GM13976 (cell line): ENCODE results near the gene MRPL51.

Experiments used
- DNase-seq: peaks from one replicate; pipeline ENCODE4 v3.0.0; 2012; ENCODE audit warnings: low spot score
- in situ Hi-C: fragments of 300-500 bp; cut with MboI; formaldehyde crosslinking; loops from one replicate; pipeline ENCODE4 v1.12.0; 2022; ENCODE audit warnings: low sequenced_read_pairs, mixed read lengths, inconsistent platforms; ENCODE audit not compliant: unreplicated experiment
- TF ChIP-seq, protein P1 (sequence below): IDR thresholded peaks from 2 replicates; pipeline ENCODE4 v1.5.1; 2012; ENCODE audit warnings: borderline replicate concordance, mild to moderate bottlenecking; ENCODE audit not compliant: insufficient read depth; ENCODE audit errors: extremely low read depth, missing control alignments, control extremely low read depth

MRPL51 gene

DNA sequence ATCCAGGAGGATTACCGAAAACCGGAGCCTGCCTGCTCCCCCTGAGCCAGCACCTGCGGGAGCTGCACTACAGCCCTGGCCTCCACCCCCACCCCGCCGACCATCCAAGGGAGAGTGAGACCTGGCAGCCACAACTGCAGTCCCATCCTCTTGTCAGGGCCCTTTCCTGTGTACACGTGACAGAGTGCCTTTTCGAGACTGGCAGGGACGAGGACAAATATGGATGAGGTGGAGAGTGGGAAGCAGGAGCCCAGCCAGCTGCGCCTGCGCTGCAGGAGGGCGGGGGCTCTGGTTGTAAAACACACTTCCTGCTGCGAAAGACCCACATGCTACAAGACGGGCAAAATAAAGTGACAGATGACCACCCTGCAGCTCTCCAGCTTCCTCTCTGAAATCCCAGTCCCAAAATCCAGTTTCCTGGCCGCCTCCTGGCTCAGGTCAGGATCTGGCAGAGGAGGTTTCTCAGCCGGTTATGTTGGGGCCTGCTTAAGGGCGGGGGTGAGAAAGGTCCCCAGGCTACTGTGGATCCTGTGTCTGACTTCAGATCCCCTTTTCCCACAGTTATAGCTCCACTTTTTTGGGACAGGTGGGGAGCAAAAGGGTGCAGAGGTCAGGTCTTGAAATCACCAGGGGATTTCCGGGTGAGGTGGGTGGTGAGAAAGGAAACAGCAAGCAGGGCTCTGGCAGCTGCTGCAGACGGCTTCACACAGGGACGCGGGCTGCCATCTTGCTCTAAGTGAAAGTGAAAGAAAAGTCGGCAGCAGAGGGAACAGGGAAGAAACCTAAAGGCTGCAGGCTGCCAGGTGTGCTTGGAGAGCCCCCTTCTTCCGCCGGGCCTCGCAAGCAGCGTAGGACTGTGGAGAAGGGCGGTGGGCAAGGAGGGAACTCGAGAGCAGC is 41.5 kb downstream of the MRPL51 start, which contains the start of gene TAPBPL:
TSS of gene TAPBPL (plus strand) at position 695 of the 897 bp plus-strand sequence. CDS start 207 bp downstream, outside the sequence.
- in situ Hi-C loops = no loop called here
- peak; percentile 86 for DNase-seq
- TF ChIP-seq, protein P1, sequence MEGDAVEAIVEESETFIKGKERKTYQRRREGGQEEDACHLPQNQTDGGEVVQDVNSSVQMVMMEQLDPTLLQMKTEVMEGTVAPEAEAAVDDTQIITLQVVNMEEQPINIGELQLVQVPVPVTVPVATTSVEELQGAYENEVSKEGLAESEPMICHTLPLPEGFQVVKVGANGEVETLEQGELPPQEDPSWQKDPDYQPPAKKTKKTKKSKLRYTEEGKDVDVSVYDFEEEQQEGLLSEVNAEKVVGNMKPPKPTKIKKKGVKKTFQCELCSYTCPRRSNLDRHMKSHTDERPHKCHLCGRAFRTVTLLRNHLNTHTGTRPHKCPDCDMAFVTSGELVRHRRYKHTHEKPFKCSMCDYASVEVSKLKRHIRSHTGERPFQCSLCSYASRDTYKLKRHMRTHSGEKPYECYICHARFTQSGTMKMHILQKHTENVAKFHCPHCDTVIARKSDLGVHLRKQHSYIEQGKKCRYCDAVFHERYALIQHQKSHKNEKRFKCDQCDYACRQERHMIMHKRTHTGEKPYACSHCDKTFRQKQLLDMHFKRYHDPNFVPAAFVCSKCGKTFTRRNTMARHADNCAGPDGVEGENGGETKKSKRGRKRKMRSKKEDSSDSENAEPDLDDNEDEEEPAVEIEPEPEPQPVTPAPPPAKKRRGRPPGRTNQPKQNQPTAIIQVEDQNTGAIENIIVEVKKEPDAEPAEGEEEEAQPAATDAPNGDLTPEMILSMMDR = no peak

DNA sequence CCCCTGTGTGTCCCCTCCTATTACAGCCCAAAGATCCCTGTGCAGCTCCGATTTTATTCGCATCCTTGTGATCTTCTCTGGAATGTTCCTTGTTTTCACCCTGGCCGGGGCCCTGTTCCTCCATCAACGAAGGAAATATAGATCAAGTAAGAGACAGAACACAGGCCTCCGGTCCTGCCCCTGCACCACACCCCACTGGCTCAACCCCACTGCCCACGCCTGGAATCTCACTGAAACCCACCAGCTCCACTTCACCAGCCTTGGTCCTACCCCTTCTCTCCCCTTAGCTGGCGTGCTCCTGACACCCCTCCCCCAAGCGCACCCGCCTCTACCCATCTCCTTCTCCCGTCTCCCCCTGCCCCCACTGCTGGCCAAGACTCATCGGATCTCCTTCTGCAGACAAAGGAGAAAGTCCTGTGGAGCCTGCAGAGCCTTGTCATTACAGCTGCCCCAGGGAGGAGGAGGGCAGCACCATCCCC is 42.2 kb downstream of the MRPL51 start:
- DNase-seq = no peak
- TF ChIP-seq, protein P1 = no peak
- in situ Hi-C loops = no loop called here

DNA sequence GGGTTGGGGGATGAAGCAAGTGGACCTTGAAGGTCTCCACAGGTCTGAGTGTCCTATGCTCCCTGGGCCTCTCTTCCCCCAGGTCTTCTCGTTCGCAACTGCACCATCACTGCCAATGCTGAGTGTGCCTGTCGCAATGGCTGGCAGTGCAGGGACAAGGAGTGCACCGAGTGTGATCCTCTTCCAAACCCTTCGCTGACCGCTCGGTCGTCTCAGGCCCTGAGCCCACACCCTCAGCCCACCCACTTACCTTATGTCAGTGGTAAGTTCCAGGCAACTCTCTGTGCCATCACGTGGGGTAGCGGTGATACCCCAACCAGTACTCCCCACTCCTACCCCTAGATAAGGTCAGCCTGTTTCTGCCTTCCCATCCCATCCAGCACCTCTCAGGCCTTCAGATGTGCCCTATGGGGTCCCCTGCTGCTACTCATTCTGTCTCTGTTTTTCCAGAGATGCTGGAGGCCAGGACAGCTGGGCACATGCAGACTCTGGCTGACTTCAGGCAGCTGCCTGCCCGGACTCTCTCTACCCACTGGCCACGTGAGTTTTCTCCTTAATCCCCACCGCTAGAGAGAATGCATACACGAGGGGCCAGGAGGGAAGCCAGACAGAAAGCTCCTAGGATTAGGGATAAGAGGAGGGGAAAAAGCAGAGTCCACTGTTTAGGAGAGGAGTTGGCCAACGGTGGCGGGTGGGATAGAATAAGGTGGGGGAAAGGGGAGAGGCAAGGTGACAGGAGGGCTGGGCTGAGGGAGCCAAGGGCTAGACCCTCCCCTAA is 42.8 kb downstream of the MRPL51 start:
- TF ChIP-seq, protein P1 = no peak
- in situ Hi-C loops = no loop called here
- DNase-seq = no peak

DNA sequence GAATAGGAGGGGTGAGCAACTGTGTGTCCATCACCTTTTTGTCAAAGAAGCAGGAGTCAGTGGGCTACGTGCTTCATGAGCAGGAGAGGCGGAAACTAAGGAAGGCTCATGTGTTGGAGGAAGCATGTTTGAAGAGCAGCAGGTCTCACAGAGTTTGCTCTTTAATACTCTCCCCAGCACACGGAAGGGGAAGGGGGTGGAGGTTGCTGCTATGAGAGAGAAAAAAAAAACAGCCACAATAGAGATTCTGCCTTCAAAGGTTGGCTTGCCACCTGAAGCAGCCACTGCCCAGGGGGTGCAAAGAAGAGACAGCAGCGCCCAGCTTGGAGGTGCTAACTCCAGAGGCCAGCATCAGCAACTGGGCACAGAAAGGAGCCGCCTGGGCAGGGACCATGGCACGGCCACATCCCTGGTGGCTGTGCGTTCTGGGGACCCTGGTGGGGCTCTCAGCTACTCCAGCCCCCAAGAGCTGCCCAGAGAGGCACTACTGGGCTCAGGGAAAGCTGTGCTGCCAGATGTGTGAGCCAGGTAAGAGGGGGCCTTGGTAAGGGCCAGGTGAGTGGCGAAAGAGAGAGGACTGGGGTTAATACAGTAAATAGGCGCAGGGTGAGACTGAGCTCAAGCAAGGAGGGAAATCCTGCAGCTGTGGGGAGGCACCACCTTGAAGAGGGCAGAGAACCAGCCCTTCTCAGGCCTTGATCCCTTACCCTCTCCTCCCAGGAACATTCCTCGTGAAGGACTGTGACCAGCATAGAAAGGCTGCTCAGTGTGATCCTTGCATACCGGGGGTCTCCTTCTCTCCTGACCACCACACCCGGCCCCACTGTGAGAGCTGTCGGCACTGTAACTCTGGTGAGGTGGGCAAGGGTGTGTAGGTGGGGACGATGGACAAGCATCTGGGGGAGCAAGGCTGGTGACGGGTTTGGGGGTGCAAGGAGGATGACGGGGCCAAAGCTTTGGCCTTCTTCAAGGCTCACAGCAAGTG is 48.1 kb downstream of the MRPL51 start, which contains the start of gene CD27:
TSS of gene CD27 (plus strand) at position 252 of the 985 bp plus-strand sequence. CDS start at position 393, 141 bp downstream.
- TF ChIP-seq, protein P1 = no peak
- DNase-seq = no peak
- in situ Hi-C loops = no loop called here

DNA sequence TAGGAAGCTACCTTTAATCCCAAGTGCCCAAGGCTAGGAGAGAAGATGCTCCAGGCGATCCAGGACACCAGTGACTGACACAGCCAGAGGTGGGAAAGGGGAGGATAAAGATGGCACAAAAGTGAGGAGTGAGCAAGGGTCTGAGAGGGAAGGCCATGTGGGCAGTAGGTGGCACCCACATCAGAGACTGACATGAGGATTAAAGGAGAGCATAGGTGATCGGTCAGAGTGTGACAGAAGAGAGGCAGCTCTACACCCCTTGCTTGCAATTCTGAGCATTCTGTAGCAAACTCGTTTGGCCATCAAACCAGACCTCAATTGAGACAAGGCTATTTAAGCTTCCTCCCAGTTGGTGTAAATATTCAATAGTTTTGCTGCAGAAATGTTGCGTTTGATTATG is 49.0 kb downstream of the MRPL51 start:
- TF ChIP-seq, protein P1 = no peak
- in situ Hi-C loops = no loop called here
- DNase-seq = no peak
